ENCODE results near the gene OR2L13. TPM values are rescaled to one million over a fixed set of nuclear protein-coding genes. Genes with fewer than 3 reads are reported as not detected.

Gene OR2L13, protein sequence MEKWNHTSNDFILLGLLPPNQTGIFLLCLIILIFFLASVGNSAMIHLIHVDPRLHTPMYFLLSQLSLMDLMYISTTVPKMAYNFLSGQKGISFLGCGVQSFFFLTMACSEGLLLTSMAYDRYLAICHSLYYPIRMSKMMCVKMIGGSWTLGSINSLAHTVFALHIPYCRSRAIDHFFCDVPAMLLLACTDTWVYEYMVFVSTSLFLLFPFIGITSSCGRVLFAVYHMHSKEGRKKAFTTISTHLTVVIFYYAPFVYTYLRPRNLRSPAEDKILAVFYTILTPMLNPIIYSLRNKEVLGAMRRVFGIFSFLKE
- total RNA-seq, result not detected in 2 replicates

DNA sequence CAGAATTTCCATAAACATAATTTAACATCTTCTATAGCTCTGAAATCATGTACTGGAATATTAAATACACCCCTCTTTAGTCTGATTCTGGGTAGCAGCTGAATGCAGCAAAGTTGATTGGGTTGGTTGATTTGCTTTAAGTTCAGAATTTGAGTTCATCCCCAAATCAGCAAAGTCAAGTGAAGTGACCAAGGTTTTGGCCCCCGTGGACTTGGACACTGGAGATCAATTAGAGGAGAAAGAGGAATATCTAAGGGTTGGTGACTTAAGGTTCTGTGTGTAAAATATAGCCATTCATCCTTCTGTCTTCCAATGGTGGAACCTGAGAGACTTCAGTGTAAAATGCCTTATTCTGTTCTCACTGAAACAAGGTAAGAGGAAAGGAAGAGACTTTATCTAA lies at the start of gene OR2L13:
Gene OR2L13, plus strand, starts transcription at position 301 of the 400 bp plus-strand sequence. CDS start 4,192 bp downstream, outside the sequence.
- TF ChIP-seq, protein P1, sequence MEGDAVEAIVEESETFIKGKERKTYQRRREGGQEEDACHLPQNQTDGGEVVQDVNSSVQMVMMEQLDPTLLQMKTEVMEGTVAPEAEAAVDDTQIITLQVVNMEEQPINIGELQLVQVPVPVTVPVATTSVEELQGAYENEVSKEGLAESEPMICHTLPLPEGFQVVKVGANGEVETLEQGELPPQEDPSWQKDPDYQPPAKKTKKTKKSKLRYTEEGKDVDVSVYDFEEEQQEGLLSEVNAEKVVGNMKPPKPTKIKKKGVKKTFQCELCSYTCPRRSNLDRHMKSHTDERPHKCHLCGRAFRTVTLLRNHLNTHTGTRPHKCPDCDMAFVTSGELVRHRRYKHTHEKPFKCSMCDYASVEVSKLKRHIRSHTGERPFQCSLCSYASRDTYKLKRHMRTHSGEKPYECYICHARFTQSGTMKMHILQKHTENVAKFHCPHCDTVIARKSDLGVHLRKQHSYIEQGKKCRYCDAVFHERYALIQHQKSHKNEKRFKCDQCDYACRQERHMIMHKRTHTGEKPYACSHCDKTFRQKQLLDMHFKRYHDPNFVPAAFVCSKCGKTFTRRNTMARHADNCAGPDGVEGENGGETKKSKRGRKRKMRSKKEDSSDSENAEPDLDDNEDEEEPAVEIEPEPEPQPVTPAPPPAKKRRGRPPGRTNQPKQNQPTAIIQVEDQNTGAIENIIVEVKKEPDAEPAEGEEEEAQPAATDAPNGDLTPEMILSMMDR (IDR thresholded peaks at IDR 0.05; ENCODE audit: insufficient read depth, low read length, poor library complexity, severe bottlenecking), result no peak
- no peak within 1 kb of the TSS for H3K4me3 ChIP-seq (ENCODE audit: low read depth, low read length)
- H3K36me3 ChIP-seq (ENCODE audit: control insufficient read depth, insufficient read depth, low read length), result no peaks in the 10 kb centered on the region
- no peaks in the 10 kb centered on the region for H3K27me3 ChIP-seq (ENCODE audit: control insufficient read depth, insufficient read depth, low read length)
- DNase-seq (ENCODE audit: low read depth), result no peak

DNA sequence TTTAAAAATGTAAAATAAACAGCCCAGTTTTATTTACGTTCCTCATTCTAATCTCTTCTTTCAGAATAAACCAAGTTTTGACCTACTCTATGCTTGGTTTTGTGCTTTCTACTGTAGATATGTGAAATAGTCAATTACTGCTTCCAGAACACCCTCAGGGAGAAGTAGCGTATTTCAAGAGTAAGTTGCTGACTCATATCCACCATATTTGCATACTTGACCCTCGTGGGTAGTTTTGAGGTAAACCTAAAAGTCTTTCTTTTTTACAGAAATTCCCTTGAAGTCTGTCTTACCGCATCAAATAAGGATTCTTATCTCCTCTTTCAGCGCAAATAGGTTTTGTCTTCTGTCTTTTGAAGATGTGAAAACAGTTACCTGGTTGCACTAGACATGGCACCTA lies 49.8 kb upstream of the OR2L13 start:
- H3K4me3 ChIP-seq (ENCODE audit: low read depth, low read length), result no peak overlapping the region
- H3K36me3 ChIP-seq (ENCODE audit: control insufficient read depth, insufficient read depth, low read length), result no peaks in the 10 kb centered on the region
- H3K27me3 ChIP-seq (ENCODE audit: control insufficient read depth, insufficient read depth, low read length), result no peaks in the 10 kb centered on the region
- TF ChIP-seq, protein P1 (IDR thresholded peaks at IDR 0.05; ENCODE audit: insufficient read depth, low read length, poor library complexity, severe bottlenecking), result no peak
- DNase-seq (ENCODE audit: low read depth), result no peak

DNA sequence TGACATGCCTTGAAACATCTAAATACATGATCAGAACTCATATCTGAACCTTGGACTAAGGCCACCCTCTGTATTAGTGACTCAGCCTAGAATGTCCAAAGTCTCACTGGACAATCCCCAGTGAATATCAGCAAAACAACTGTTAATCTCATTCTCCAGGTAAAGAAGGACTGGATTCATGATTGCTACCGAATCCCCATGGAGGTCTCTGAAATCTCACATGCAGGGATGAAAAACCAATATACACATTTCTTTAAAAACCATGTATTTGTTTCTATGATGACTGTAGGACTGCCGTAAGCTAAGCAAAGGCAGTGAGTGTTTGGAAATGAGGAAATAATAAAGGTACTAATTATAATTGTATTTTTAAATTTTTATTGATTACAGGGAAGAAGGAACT lies 48.4 kb upstream of the OR2L13 start, which contains the start of gene OR2L3:
Gene OR2L3, plus strand, starts transcription at position 301 of the 400 bp plus-strand sequence. CDS start 13,846 bp downstream, outside the sequence.
- TF ChIP-seq, protein P1 (IDR thresholded peaks at IDR 0.05; ENCODE audit: insufficient read depth, low read length, poor library complexity, severe bottlenecking), result no peak
- H3K27me3 ChIP-seq (ENCODE audit: control insufficient read depth, insufficient read depth, low read length), result no peaks in the 10 kb centered on the region
- H3K4me3 ChIP-seq (ENCODE audit: low read depth, low read length), result no peak within 1 kb of the TSS
- no peak for DNase-seq (ENCODE audit: low read depth)
- no peaks in the 10 kb centered on the region for H3K36me3 ChIP-seq (ENCODE audit: control insufficient read depth, insufficient read depth, low read length)

GRCh38 chr1:248047008-248047407 lies 48.0 kb upstream of the OR2L13 start:
- no peaks in the 10 kb centered on the region for H3K36me3 ChIP-seq (ENCODE audit: control insufficient read depth, insufficient read depth, low read length)
- no peak overlapping the region for H3K4me3 ChIP-seq (ENCODE audit: low read depth, low read length)
- DNase-seq (ENCODE audit: low read depth), result no peak
- no peaks in the 10 kb centered on the region for H3K27me3 ChIP-seq (ENCODE audit: control insufficient read depth, insufficient read depth, low read length)
- TF ChIP-seq, protein P1 (IDR thresholded peaks at IDR 0.05; ENCODE audit: insufficient read depth, low read length, poor library complexity, severe bottlenecking), result no peak

DNA sequence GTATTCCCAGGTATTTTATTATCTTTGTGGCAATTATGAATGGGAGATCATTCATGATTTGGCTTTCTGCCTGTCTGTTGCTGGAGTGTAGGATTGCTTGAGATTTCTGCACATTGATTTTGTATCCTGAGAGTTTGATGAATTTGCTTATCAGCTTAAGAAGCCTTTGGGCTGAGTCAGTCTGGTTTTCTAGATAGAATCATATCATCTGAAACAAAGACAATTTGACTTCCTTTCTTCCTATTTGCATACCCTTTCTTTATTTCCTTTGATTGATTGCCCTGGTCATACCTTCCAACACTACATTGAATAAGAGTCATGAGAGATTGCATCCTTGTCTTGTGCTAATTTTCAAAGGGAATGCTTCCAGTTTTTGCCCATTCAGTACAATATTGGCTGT lies 40.3 kb upstream of the OR2L13 start:
- no peaks in the 10 kb centered on the region for H3K36me3 ChIP-seq (ENCODE audit: control insufficient read depth, insufficient read depth, low read length)
- TF ChIP-seq, protein P1 (IDR thresholded peaks at IDR 0.05; ENCODE audit: insufficient read depth, low read length, poor library complexity, severe bottlenecking), result no peak
- no peak for DNase-seq (ENCODE audit: low read depth)
- H3K4me3 ChIP-seq (ENCODE audit: low read depth, low read length), result no peak overlapping the region
- H3K27me3 ChIP-seq (ENCODE audit: control insufficient read depth, insufficient read depth, low read length), result no peaks in the 10 kb centered on the region

GRCh38 chr1:248055261-248055660 lies 39.7 kb upstream of the OR2L13 start:
- Histone ChIP-seq H3K4me3 (ENCODE audit: low read depth, low read length) (no peak overlapping the region), H3K27me3 (ENCODE audit: control insufficient read depth, insufficient read depth, low read length) (no peaks in the 10 kb centered on the region), H3K36me3 (ENCODE audit: control insufficient read depth, insufficient read depth, low read length) (no peaks in the 10 kb centered on the region)
- DNase-seq (ENCODE audit: low read depth), result no peak
- TF ChIP-seq, protein P1 (IDR thresholded peaks at IDR 0.05; ENCODE audit: insufficient read depth, low read length, poor library complexity, severe bottlenecking), result no peak
